HEK293 (cell line): ENCODE data around the gene PIK3R2.

Experiments used
- KLF16 ChIP-seq: fragments of 450-650 bp; formaldehyde crosslinking; IDR thresholded peaks from 2 replicates; pipeline ENCODE4 v1.5.1; 2017; ENCODE audit warnings: missing biosample characterization, missing genetic modification characterization
- PRDM1 ChIP-seq: fragments of 450-650 bp; formaldehyde crosslinking; IDR thresholded peaks from 2 replicates; pipeline ENCODE4; 2016; ENCODE audit warnings: missing biosample characterization, missing genetic modification characterization
- SP3 ChIP-seq: fragments of 450-650 bp; formaldehyde crosslinking; IDR thresholded peaks from 2 replicates; pipeline ENCODE4 v1.5.1; 2016; ENCODE audit warnings: missing biosample characterization, missing genetic modification characterization
- ZBTB8A ChIP-seq: fragments of 450-650 bp; formaldehyde crosslinking; IDR thresholded peaks from 2 replicates; pipeline ENCODE4 v1.5.1; 2016; ENCODE audit warnings: missing biosample characterization, missing genetic modification characterization
- ZNF350 ChIP-seq: fragments of 450-650 bp; formaldehyde crosslinking; IDR thresholded peaks from 2 replicates; pipeline ENCODE4 v1.5.0; 2017; ENCODE audit warnings: missing biosample characterization, mild to moderate bottlenecking, missing genetic modification characterization
- ZNF549 ChIP-seq: fragments of 450-650 bp; IDR thresholded peaks from 2 replicates; pipeline ENCODE4 v1.5.1; 2018; ENCODE audit warnings: missing biosample characterization, missing genetic modification characterization, mild to moderate bottlenecking, inconsistent platforms, moderate library complexity
- ZNF664 ChIP-seq: fragments of 450-650 bp; formaldehyde crosslinking; IDR thresholded peaks from 2 replicates; pipeline ENCODE4 v1.5.1; 2016; ENCODE audit warnings: missing biosample characterization, missing genetic modification characterization
- TF ChIP-seq, protein P1 (sequence below): fragments of 450-650 bp; formaldehyde crosslinking; IDR thresholded peaks from 2 replicates; pipeline ENCODE4 v1.5.1; 2016; ENCODE audit warnings: missing biosample characterization, missing genetic modification characterization

DNA sequence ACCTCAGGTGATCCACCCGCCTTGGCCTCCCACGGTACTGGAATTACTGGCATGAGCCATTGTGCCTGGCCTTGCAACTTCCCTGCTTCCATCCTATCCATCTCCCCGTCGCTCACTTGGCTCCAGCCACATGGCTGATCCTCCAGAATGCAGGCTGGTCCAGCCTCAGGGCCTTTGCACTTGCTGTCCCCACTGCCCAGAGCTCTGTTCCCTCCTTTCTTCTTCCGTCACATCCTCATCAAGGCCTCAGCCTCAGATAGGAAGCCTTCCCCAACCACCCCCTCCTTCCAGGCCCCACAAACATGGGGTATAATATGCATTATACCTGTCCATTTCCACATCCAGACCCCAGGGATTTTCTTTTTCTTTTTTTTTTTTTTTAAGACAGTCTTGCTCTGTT lies 39.1 kb upstream of the PIK3R2 start:
- TF ChIP-seq KLF16 (tag by site-specific recombination) = no peak
- no peak for TF ChIP-seq ZNF664 (tag by site-specific recombination)
- no peak for TF ChIP-seq ZBTB8A (tag by site-specific recombination)
- TF ChIP-seq, protein P1, sequence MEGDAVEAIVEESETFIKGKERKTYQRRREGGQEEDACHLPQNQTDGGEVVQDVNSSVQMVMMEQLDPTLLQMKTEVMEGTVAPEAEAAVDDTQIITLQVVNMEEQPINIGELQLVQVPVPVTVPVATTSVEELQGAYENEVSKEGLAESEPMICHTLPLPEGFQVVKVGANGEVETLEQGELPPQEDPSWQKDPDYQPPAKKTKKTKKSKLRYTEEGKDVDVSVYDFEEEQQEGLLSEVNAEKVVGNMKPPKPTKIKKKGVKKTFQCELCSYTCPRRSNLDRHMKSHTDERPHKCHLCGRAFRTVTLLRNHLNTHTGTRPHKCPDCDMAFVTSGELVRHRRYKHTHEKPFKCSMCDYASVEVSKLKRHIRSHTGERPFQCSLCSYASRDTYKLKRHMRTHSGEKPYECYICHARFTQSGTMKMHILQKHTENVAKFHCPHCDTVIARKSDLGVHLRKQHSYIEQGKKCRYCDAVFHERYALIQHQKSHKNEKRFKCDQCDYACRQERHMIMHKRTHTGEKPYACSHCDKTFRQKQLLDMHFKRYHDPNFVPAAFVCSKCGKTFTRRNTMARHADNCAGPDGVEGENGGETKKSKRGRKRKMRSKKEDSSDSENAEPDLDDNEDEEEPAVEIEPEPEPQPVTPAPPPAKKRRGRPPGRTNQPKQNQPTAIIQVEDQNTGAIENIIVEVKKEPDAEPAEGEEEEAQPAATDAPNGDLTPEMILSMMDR (tag by site-specific recombination) = no peak
- TF ChIP-seq ZNF350 = no peak
- no peak for TF ChIP-seq ZNF549 (tag by site-specific recombination)
- TF ChIP-seq SP3 (tag by site-specific recombination) = no peak
- TF ChIP-seq PRDM1 (tag by site-specific recombination) = no peak
